ENCODE results near the gene BDNF.
"Not testable (repeated sequence)": the region's sequence is repeated elsewhere in the genome, so short reads cannot be mapped to it uniquely, and the experiment has no call there.

The BDNF gene

GRCh38 chr11:27700351-27701301 lies at the start of gene BDNF:
BDNF (minus strand) TSS chr11:27700455; CDS start chr11:27658564, 41,891 bp downstream.
- no peak for DNase-seq

- no peak for DNase-seq
These were observed 40.2 kb upstream of the BDNF start for GRCh38 chr11:27740362-27741013.

GRCh38 chr11:27735281-27735680 lies 35.0 kb upstream of the BDNF start:
- no peak for DNase-seq

- DNase-seq: not testable (repeated sequence)
These were observed 31.5 kb upstream of the BDNF start for GRCh38 chr11:27731803-27732202.

- DNase-seq: no peak
These were observed 26.7 kb upstream of the BDNF start for GRCh38 chr11:27726981-27727380.

GRCh38 chr11:27723687-27724086 lies 23.4 kb upstream of the BDNF start:
- no peak for DNase-seq

GRCh38 chr11:27722953-27723344 lies 22.7 kb upstream of the BDNF start:
- no peak for DNase-seq

- DNase-seq: no peak
These were observed 22.1 kb upstream of the BDNF start for GRCh38 chr11:27722117-27722952.

GRCh38 chr11:27721264-27722116 lies 21.2 kb upstream of the BDNF start:
- no peak for DNase-seq

GRCh38 chr11:27720277-27720830 lies 20.1 kb upstream of the BDNF start:
- no peak for DNase-seq

GRCh38 chr11:27719546-27719925 lies 19.3 kb upstream of the BDNF start:
- DNase-seq: no peak

- DNase-seq: no peak
These were observed 18.7 kb upstream of the BDNF start for GRCh38 chr11:27718863-27719545.

GRCh38 chr11:27718346-27718862 lies 18.1 kb upstream of the BDNF start:
- DNase-seq: peak; percentile 30

GRCh38 chr11:27717801-27718229 lies 17.6 kb upstream of the BDNF start:
- DNase-seq: no peak

- DNase-seq: no peak
These were observed 17.1 kb upstream of the BDNF start for GRCh38 chr11:27717377-27717776.

- DNase-seq: no peak
These were observed 16.6 kb upstream of the BDNF start for GRCh38 chr11:27716835-27717234.

- DNase-seq: no peak
These were observed 16.0 kb upstream of the BDNF start for GRCh38 chr11:27716216-27716615.

GRCh38 chr11:27711725-27712124 lies 11.5 kb upstream of the BDNF start:
- no peak for DNase-seq

GRCh38 chr11:27710536-27710935 lies 10.3 kb upstream of the BDNF start:
- DNase-seq: no peak

- DNase-seq: no peak
These were observed 7.4 kb upstream of the BDNF start for GRCh38 chr11:27707676-27708075.

Data from NCI-H510A treated with DMSO at 0.1 percent for 48 hours (cell line).